Gastrocnemius medialis (tissue), 4 donors: ENCODE measurements around the gene FRMPD3. TPM values are rescaled to one million over a fixed set of nuclear protein-coding genes. Genes with fewer than 3 reads are reported as not detected.

Experiments used
- ATAC-seq, 2 donors: fragments of 150-250 bp; one replicate each; pipeline ENCODE4 v1.9.1; 2016
- DNase-seq, 2 donors: peaks; one replicate each; pipeline ENCODE4 v3.0.0-alpha.2; 2019
- H3K27ac ChIP-seq, 4 donors: fragments of 200-600 bp; sonication (generic); 1 replicate in 1 of 4; 2 replicates in 3 of 4; pipeline ENCODE4 v1.5.1; 2016 to 2018; ENCODE audit warnings: mild to moderate bottlenecking in 2 of 4, moderate library complexity in 1 of 4
- H3K27me3 ChIP-seq, 3 donors: fragments of 200-600 bp; sonication (generic) in 2 of 3; 1 replicate in 1 of 3; 2 replicates in 2 of 3; pipeline versions ENCODE4 v1.5.1 to v1.6.0; 2016 to 2019; ENCODE audit warnings: mild to moderate bottlenecking in 1 of 3, moderate library complexity in 1 of 3
- H3K36me3 ChIP-seq, 2 donors: fragments of 200-600 bp; sonication (generic) in 1 of 2; one replicate each; pipeline ENCODE4 v1.5.1; 2017 to 2018
- H3K4me1 ChIP-seq, 2 donors: fragments of 200-600 bp; sonication (generic) in 1 of 2; one replicate each; pipeline ENCODE4 v1.5.1; 2016 to 2017; ENCODE audit warnings: mild to moderate bottlenecking in 2 of 2
- H3K4me3 ChIP-seq, 4 donors: fragments of 200-600 bp; sonication (generic) in 3 of 4; 1 replicate in 1 of 4; 2 replicates in 3 of 4; pipeline ENCODE4 v1.5.1; 2016 to 2019; ENCODE audit warnings: mild to moderate bottlenecking in 2 of 4
- H3K9me3 ChIP-seq, 3 donors: fragments of 200-600 bp; sonication (generic) in 2 of 3; 1 replicate in 1 of 3; 2 replicates in 2 of 3; pipeline ENCODE4 v1.5.1; 2016 to 2019
- POLR2A ChIP-seq, 2 donors: fragments of 450-650 bp; IDR thresholded peaks; one replicate each; pipeline ENCODE4 v1.6.1; 2017; ENCODE audit warnings: antibody characterized with exemption in 2 of 2, mild to moderate bottlenecking in 2 of 2, moderate library complexity in 2 of 2
- in situ Hi-C, 4 donors: fragments of 200-750 bp; cut with MboI; loops; one replicate each; pipeline versions ENCODE4 v1.15.0 to v1.8.0; 2017; ENCODE audit warnings: low sequenced_read_pairs in 4 of 4
- intact Hi-C: fragments of 100-400 bp; cut with DNase I; formaldehyde crosslinking; loops from one replicate; pipeline ENCODE4 v1.15.1; 2023; ENCODE audit warnings: low total_unique reads
- total RNA-seq, 4 donors: library from RNA; depleted of rRNA; stranded (reverse); fragments of >200 nt; gene quantifications; one replicate each; pipeline versions ENCODE4 v1.1.0 to v1.2.3, GENCODE V29; 2016
- TF ChIP-seq, protein P1 (sequence below), 5 experiments: fragments of 450-650 bp in 3 of 5; fragments of 200-600 bp in 2 of 5; sonication (generic) in 2 of 5; IDR thresholded peaks in 4 of 5; conservative IDR thresholded peaks in 1 of 5; 1 replicate in 4 of 5; 2 replicates in 1 of 5; pipeline ENCODE4 v1.5.1; 2016 to 2019; ENCODE audit warnings: antibody characterized with exemption in 5 of 5, mild to moderate bottlenecking in 3 of 5, moderate library complexity in 3 of 5

FRMPD3 gene
- total RNA-seq, 4 donors from 2014 or later = not detected

DNA sequence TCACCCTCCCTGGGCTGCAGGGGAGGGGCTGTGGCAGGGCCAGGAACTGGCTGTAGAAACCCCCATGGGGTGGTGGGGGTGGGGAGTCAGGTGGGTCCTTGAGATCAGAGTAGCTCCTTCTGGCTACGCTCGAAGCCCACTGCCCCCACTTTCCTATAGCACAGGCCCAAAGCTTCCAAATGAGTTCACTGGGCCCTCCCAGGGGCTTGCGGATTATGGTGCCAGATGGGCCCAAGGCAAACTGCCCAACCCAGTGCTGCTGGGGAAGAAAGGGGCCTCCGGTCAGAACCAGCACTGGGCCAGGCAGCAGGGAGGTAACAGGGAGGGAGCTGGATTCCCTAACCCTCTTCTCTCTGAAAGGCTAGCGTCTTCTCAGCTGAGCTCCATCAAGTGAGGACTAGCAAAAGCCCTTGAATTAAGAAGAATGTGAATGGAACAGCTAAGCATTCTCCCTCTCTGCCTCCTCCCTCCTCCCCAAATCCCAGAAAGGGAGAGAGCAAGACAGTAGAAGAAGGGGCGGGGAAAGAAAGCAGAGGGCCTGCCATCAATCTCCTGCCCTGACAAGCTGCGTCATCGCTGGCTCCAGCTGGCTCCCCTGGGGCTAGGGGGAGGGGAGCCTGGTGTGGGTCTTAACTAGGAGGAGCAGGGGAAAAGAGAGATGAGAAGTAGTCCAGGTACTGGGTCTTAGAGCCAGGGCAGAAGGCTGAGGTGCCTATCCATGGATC lies 34.7 kb downstream of the FRMPD3 start:
- Histone ChIP-seq H3K27ac (no peak overlapping the region), H3K4me1 (no peaks in the 10 kb centered on the region), H3K36me3 (no peaks in the 10 kb centered on the region), H3K9me3 (no peaks in the 10 kb centered on the region), H3K27me3 (peaks cover 0 to 4% (median 3%) of the 10 kb centered on the region in 3 donors), H3K4me3 (no peak overlapping the region)
- peak in 1 of 2 donors; percentile 10 for DNase-seq
- in situ Hi-C loops (no loop called here), intact Hi-C loops (no loop called here)
- TF ChIP-seq, protein P1, sequence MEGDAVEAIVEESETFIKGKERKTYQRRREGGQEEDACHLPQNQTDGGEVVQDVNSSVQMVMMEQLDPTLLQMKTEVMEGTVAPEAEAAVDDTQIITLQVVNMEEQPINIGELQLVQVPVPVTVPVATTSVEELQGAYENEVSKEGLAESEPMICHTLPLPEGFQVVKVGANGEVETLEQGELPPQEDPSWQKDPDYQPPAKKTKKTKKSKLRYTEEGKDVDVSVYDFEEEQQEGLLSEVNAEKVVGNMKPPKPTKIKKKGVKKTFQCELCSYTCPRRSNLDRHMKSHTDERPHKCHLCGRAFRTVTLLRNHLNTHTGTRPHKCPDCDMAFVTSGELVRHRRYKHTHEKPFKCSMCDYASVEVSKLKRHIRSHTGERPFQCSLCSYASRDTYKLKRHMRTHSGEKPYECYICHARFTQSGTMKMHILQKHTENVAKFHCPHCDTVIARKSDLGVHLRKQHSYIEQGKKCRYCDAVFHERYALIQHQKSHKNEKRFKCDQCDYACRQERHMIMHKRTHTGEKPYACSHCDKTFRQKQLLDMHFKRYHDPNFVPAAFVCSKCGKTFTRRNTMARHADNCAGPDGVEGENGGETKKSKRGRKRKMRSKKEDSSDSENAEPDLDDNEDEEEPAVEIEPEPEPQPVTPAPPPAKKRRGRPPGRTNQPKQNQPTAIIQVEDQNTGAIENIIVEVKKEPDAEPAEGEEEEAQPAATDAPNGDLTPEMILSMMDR (IDR thresholded peaks at IDR 0.05 in 4 of 5, conservative IDR thresholded peaks at IDR 0.05 in 1 of 5) = no peak
- TF ChIP-seq POLR2A (IDR thresholded peaks at IDR 0.05) = no peak
- ATAC-seq = no peak

DNA sequence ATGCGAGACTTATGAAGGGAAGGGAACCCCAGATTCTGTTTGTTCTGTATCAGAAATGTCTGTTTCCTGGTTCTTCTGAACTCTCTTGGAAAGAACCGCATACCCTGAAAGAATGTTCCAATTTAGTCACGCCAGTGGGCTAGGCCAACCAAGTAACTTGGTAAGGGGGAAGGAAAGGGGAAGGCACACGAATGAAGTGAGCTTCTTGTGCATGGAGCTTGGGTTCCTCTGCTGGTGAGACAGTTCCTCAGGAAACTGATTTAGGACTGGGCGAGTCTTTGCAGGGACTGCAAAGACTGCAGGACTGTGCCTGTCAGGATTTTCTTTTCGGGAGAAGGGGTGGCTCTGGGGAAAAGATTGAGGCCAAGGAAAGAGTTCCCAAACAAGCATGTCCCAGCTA lies 35.6 kb downstream of the FRMPD3 start:
- no peak for ATAC-seq
- in situ Hi-C loops = no loop called here
- H3K4me1 ChIP-seq = no peaks in the 10 kb centered on the region
- DNase-seq = no peak
- TF ChIP-seq, protein P1 (IDR thresholded peaks at IDR 0.05 in 4 of 5, conservative IDR thresholded peaks at IDR 0.05 in 1 of 5) = no peak
- TF ChIP-seq POLR2A (IDR thresholded peaks at IDR 0.05) = no peak
- intact Hi-C loops = no loop called here
- no peaks in the 10 kb centered on the region for H3K36me3 ChIP-seq
- H3K27ac ChIP-seq = no peak overlapping the region
- peaks cover 0 to 4% (median 3%) of the 10 kb centered on the region in 3 donors for H3K27me3 ChIP-seq
- no peak overlapping the region for H3K4me3 ChIP-seq
- no peaks in the 10 kb centered on the region for H3K9me3 ChIP-seq

DNA sequence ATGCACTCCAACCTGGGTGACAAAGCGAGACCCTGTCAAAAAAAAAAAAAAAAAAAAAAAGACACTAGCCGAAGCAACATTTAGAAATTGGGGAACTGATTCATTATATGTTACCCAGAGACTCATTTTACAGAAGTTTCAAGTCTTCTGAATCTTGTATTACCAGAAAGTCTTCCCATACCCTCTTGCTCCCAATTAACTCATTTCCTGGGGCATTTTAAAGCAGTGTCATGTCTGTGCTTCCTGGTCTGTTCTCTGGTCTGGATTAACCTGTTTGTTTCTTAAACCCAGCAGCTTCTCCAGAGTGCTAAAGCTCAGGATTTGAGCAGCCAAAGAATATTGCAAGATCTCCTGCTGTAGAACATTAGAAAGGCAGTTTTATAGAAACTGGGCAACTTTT lies 43.7 kb downstream of the FRMPD3 start:
- TF ChIP-seq POLR2A (IDR thresholded peaks at IDR 0.05) = no peak
- TF ChIP-seq, protein P1 (IDR thresholded peaks at IDR 0.05 in 4 of 5, conservative IDR thresholded peaks at IDR 0.05 in 1 of 5) = no peak
- intact Hi-C loops (no loop called here), in situ Hi-C loops (no loop called here)
- Histone ChIP-seq H3K27ac (no peak overlapping the region), H3K9me3 (no peaks in the 10 kb centered on the region), H3K36me3 (no peaks in the 10 kb centered on the region), H3K4me3 (no peak overlapping the region), H3K4me1 (no peaks in the 10 kb centered on the region), H3K27me3 (peaks cover 0 to 4% (median 0%) of the 10 kb centered on the region in 3 donors)
- DNase-seq (no peak), ATAC-seq (no peak)

DNA sequence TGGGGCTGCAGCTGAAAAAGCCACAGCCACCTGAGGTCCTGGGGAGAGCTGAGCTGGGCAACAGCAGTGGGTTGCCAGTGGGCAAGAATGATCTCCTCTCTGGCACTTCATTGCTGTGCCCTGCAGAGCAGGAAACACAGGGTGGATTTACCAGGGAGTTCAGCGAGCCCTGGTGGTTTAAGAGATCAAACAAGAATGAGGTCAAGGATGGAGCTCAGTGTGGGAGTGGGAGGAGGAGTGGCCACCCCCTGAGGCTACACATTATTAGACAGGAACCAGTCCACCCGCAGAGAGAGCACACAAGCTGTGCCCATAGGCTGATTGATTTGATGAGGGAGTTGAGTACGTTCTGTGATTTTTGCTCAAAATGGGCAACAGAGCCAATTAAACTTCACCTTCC lies 47.3 kb downstream of the FRMPD3 start:
- no peaks in the 10 kb centered on the region for H3K4me1 ChIP-seq
- no peaks in the 10 kb centered on the region for H3K9me3 ChIP-seq
- TF ChIP-seq, protein P1 (IDR thresholded peaks at IDR 0.05 in 4 of 5, conservative IDR thresholded peaks at IDR 0.05 in 1 of 5) = no peak
- TF ChIP-seq POLR2A (IDR thresholded peaks at IDR 0.05) = no peak
- H3K27me3 ChIP-seq = peaks cover 0 to 2% (median 0%) of the 10 kb centered on the region in 3 donors
- in situ Hi-C loops (no loop called here), intact Hi-C loops (no loop called here)
- no peaks in the 10 kb centered on the region for H3K36me3 ChIP-seq
- H3K27ac ChIP-seq = no peak overlapping the region
- H3K4me3 ChIP-seq = no peak overlapping the region
- ATAC-seq (no peak), DNase-seq (no peak)

Other genes with a start within 250 kb of the FRMPD3 start
- gene NUP62CL, start 243.2 kb upstream of the FRMPD3 start, total RNA-seq = not detected
- gene DNAAF6, start 243.0 kb upstream of the FRMPD3 start, total RNA-seq = not detected
- gene PRPS1, start 178.9 kb downstream of the FRMPD3 start, total RNA-seq = 10 to 100 TPM; 19.6 to 46.0 (median 30.9) TPM